AG04450 (cell line): ENCODE results near the gene IL1RAPL2. TPM values are rescaled to one million over a fixed set of nuclear protein-coding genes. Genes with fewer than 3 reads are reported as not detected.

Experiments
- CTCF ChIA-PET: fragments of 300-600, 350-600 bp; formaldehyde crosslinking; extraction: SDS; loops from one replicate; lab custom pipeline; 2022; ENCODE audit warnings: antibody characterized with exemption, inconsistent platforms; lab: Charles Lee
- POLR2A ChIA-PET: fragments of 350-600 bp; formaldehyde crosslinking; extraction: SDS; loops from one replicate; lab custom pipeline; 2021; ENCODE audit warnings: antibody characterized with exemption, inconsistent platforms; lab: Yijun Ruan, JAX
- DNase-seq: peaks from one replicate; pipeline ENCODE4 v3.0.0-alpha.2; 2011; ENCODE audit warnings: low read depth, low spot score
- H3K27ac ChIP-seq: one replicate; pipeline ENCODE4 v1.5.1; 2012; ENCODE audit warnings: low read depth, low read length, control low read depth
- H3K27me3 ChIP-seq: one replicate; pipeline ENCODE4 v1.6.0; 2012; ENCODE audit warnings: low read length; ENCODE audit not compliant: control insufficient read depth, insufficient read depth
- H3K4me3 ChIP-seq: 2 replicates; pipeline ENCODE4 v1.5.1; 2011; ENCODE audit warnings: mild to moderate bottlenecking, low read depth, low read length, control low read depth
- H3K9me3 ChIP-seq: 2 replicates; pipeline ENCODE4 v1.5.1; 2012; ENCODE audit warnings: low read length; ENCODE audit not compliant: control insufficient read depth, insufficient read depth
- CTCF ChIP-seq: IDR thresholded peaks from 2 replicates; pipeline ENCODE4 v1.5.1; 2011; ENCODE audit warnings: low read depth, low read length, control low read depth, inconsistent platforms
- polyA plus RNA-seq: library from polyadenylated mRNA; depleted of rRNA; stranded (reverse); fragments of >200 nt; gene quantifications from 2 replicates; pipeline ENCODE4 v1.2.3, GENCODE V29; 2011

Gene IL1RAPL2
- polyA plus RNA-seq, 1 experiment = 0.71 TPM

DNA sequence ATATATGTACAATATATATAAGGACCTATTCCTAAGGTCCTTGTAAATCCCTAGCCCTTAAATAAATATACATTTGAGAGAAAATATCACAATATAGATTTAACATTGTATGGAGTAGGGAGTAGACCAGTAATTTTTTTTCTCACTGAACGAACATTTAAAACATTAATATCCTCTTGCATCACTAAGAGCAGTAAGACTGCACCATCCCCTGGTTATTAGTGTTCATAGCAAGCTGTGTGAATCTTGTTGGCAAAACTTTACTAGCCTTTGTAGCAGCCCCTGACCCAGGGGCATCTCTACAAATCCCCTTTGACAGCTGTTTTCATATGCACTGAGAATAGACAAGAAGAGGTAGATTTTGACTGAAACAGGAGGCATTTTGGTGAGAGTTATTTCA, 146.5 kb downstream of the IL1RAPL2 start:
- Histone ChIP-seq H3K4me3 (no peak overlapping the region), H3K27ac (no peak overlapping the region), H3K27me3 (no peaks in the 10 kb centered on the region), H3K9me3 (no peaks in the 10 kb centered on the region)
- no peak for DNase-seq
- no peak for TF ChIP-seq CTCF
- CTCF ChIA-PET = no interaction called here
- POLR2A ChIA-PET = no interaction called here

DNA sequence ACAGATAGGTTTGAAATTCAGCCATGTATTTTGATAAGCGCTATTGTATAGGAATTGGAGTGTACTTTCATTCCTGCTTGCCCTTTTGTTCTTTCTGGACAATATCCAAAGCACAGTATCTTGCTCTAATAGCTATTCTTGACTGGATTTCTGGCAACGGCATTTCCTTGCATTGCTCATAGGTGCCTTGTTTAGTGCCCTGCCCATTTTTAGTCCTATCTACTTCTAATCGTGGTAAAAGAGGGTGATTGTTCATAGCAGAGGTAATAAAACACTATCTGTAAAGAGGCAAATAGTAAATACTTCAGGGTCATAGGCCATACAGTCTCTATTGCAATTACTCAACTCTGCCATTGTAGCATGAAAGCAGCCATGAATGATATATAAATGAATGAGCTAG, 155.9 kb downstream of the IL1RAPL2 start:
- POLR2A ChIA-PET = no interaction called here
- H3K9me3 ChIP-seq = no peaks in the 10 kb centered on the region
- DNase-seq = no peak
- H3K4me3 ChIP-seq = no peak overlapping the region
- no peaks in the 10 kb centered on the region for H3K27me3 ChIP-seq
- CTCF ChIA-PET = no interaction called here
- no peak overlapping the region for H3K27ac ChIP-seq
- TF ChIP-seq CTCF = no peak

- Histone ChIP-seq H3K9me3 (no peaks in the 10 kb centered on the region), H3K4me3 (no peak overlapping the region), H3K27ac (no peak overlapping the region), H3K27me3 (no peaks in the 10 kb centered on the region)
- TF ChIP-seq CTCF = no peak
- ChIA-PET CTCF (no interaction called here), POLR2A (no interaction called here)
- DNase-seq = no peak
These were observed 162.5 kb downstream of the IL1RAPL2 start for GRCh38 chrX:104728456-104728855.

- Histone ChIP-seq H3K27ac (no peak overlapping the region), H3K27me3 (no peaks in the 10 kb centered on the region), H3K9me3 (no peaks in the 10 kb centered on the region), H3K4me3 (no peak overlapping the region)
- DNase-seq = no peak
- TF ChIP-seq CTCF = no peak
- ChIA-PET CTCF (no interaction called here), POLR2A (no interaction called here)
These were observed 176.4 kb downstream of the IL1RAPL2 start for GRCh38 chrX:104742355-104742754.

- ChIA-PET POLR2A (no interaction called here), CTCF (no interaction called here)
- no peak for TF ChIP-seq CTCF
- no peak overlapping the region for H3K4me3 ChIP-seq
- H3K9me3 ChIP-seq = no peaks in the 10 kb centered on the region
- no peaks in the 10 kb centered on the region for H3K27me3 ChIP-seq
- no peak for DNase-seq
- no peak overlapping the region for H3K27ac ChIP-seq
These were observed 179.2 kb downstream of the IL1RAPL2 start for GRCh38 chrX:104745152-104745551.
